Spleen (tissue), 11 donors: ENCODE measurements around the gene NAA25. TPM values are rescaled to one million over a fixed set of nuclear protein-coding genes. Genes with fewer than 3 reads are reported as not detected.
A peak's percentile ranks its signal among the peaks of the same experiment; 100 is the strongest.

Source experiments
- DNase-seq: peaks from one replicate; pipeline ENCODE4 v3.0.0-alpha.2; 2020
- H3K27ac ChIP-seq, 8 donors: fragments of 200-600 bp; sonication (generic) in 7 of 8; 1 replicate in 4 of 8; 2 replicates in 4 of 8; pipeline versions ENCODE4 v1.5.0 to v1.8.0; 2016 to 2021; ENCODE audit warnings: inconsistent platforms in 4 of 8, mild to moderate bottlenecking in 4 of 8, moderate library complexity in 1 of 8
- H3K27me3 ChIP-seq, 7 donors: fragments of 200-600 bp; sonication (generic) in 6 of 7; replicated peaks in 1 of 7; 1 replicate in 4 of 7; 2 replicates in 3 of 7; pipeline versions ENCODE4 v1.5.0 to v1.8.0; 2016 to 2021; ENCODE audit warnings: inconsistent platforms in 3 of 7, mild to moderate bottlenecking in 1 of 7
- H3K36me3 ChIP-seq, 6 donors: fragments of 200-600 bp; sonication (generic) in 5 of 6; 1 replicate in 4 of 6; 2 replicates in 2 of 6; pipeline versions ENCODE4 v1.5.0 to v1.8.0; 2016 to 2021; ENCODE audit warnings: inconsistent platforms in 2 of 6
- H3K4me1 ChIP-seq, 6 donors: fragments of 200-600 bp; sonication (generic) in 5 of 6; 1 replicate in 3 of 6; 2 replicates in 3 of 6; pipeline versions ENCODE4 v1.5.0 to v1.8.0; 2016 to 2021; ENCODE audit warnings: inconsistent platforms in 3 of 6
- H3K4me3 ChIP-seq, 8 donors: fragments of 200-600 bp; sonication (generic) in 7 of 8; 1 replicate in 4 of 8; 2 replicates in 4 of 8; pipeline versions ENCODE4 v1.5.0 to v1.8.0; 2016 to 2021; ENCODE audit warnings: inconsistent platforms in 4 of 8, mild to moderate bottlenecking in 4 of 8, moderate library complexity in 2 of 8
- H3K9me3 ChIP-seq, 8 donors: fragments of 200-600 bp; sonication (generic) in 7 of 8; 1 replicate in 4 of 8; 2 replicates in 4 of 8; pipeline versions ENCODE4 v1.5.0 to v1.8.0; 2016 to 2021; ENCODE audit warnings: inconsistent platforms in 4 of 8
- POLR2A ChIP-seq, 3 donors: fragments of 450-650 bp; IDR thresholded peaks; one replicate each; pipeline ENCODE4 v1.5.1; 2017; ENCODE audit warnings: antibody characterized with exemption in 3 of 3, mild to moderate bottlenecking in 1 of 3
- POLR2AphosphoS5 ChIP-seq, 3 donors: sonication (generic); formaldehyde crosslinking; IDR thresholded peaks; one replicate each; pipeline ENCODE4 v1.5.1; 2017; ENCODE audit warnings: antibody characterized with exemption in 3 of 3
- WGBS, 5 donors: extraction: QIAGEN DNeasy Blood & Tissue Kit in 3 of 5; methylation state at CpG; one replicate each; pipeline versions ENCODE4 v1.1.5 to v1.1.7; 2013 to 2018; 5-methylcytosine and 5-hydroxymethylcytosine counted together
- intact Hi-C: fragments of 100-400 bp; cut with DNase I; formaldehyde crosslinking; loops from one replicate; pipeline ENCODE4 v1.15.0; 2023; ENCODE audit warnings: low total_unique reads
- polyA plus RNA-seq, 3 donors: library from polyadenylated mRNA; stranded (reverse); fragments of 200-250 nt; gene quantifications; one replicate each; pipeline ENCODE4 v1.2.1, GENCODE V29; 2013
- total RNA-seq, 7 donors: library from RNA; depleted of rRNA in 3 of 7; stranded (reverse); fragments of >200 nt in 3 of 7; fragmentation: NEBNext Ultra II Directional in 4 of 7; extraction: Animal tissue kit (Norgen Biotek cat#: 25700) in 4 of 7; gene quantifications; one replicate each; pipeline versions ENCODE4 v1.1.0 to v1.2.1, GENCODE V29; 2016 to 2021
- TF ChIP-seq, protein P1 (sequence below), 11 experiments: fragments of 200-600 bp in 7 of 11; fragments of 450-650 bp in 4 of 11; sonication (generic) in 4 of 11; IDR thresholded peaks in 8 of 11; conservative IDR thresholded peaks in 3 of 11; 1 replicate in 7 of 11; 2 replicates in 4 of 11; pipeline versions ENCODE4 v1.4.0 to v1.8.0; 2016 to 2021; ENCODE audit warnings: antibody characterized with exemption in 11 of 11, inconsistent platforms in 4 of 11, mild to moderate bottlenecking in 1 of 11
- donor health status: healthy with polysubstance abuse.
- donor health status: DM: no; HTN: no; CAD: no; lungs with moderate emphysema.
- donor health status: DM: no; HTN: no; CAD: no.
- donor health status: Bipolar disorder and iron deficiency.
- donor health status: healthy.
- donor health status: DM: no; HTN: no; CAD: no.
- donor health status: DM: yes; HTN: yes; CAD: no.

Gene NAA25
- total and polyA plus RNA-seq, 10 donors = 4.3 to 40.3 (median 27.1) TPM

DNA sequence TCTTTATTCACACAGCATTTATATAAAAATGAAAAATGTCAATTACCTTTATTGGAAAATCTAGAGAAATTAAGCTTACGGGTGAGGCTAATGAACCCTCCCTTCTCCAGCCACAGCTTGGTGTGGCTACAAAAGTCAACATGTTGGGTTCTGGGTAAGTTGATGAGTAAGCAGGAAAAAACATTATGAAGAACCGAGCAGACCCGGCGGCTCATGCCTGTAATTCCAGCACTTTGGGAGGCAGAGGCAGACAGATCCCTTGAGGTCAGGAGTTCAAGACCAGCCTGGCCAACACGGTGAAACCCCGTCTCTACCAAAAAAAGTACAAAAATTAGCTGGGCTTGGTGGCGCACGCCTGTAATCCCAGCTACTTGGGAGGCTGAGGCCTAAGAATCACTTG is 10.9 kb downstream of the NAA25 start:
- no peaks in the 10 kb centered on the region for H3K27me3 ChIP-seq
- H3K4me3 ChIP-seq = no peak overlapping the region
- WGBS, 5 donors = 89 to 94% (median 92%) methylated on average over 8 of the region's 8 CpGs
- DNase-seq = no peak
- no peaks in the 10 kb centered on the region for H3K9me3 ChIP-seq
- intact Hi-C loops = no loop called here
- no peak for TF ChIP-seq POLR2A (IDR thresholded peaks at IDR 0.05)
- TF ChIP-seq POLR2AphosphoS5 (IDR thresholded peaks at IDR 0.05) = no peak
- TF ChIP-seq, protein P1, sequence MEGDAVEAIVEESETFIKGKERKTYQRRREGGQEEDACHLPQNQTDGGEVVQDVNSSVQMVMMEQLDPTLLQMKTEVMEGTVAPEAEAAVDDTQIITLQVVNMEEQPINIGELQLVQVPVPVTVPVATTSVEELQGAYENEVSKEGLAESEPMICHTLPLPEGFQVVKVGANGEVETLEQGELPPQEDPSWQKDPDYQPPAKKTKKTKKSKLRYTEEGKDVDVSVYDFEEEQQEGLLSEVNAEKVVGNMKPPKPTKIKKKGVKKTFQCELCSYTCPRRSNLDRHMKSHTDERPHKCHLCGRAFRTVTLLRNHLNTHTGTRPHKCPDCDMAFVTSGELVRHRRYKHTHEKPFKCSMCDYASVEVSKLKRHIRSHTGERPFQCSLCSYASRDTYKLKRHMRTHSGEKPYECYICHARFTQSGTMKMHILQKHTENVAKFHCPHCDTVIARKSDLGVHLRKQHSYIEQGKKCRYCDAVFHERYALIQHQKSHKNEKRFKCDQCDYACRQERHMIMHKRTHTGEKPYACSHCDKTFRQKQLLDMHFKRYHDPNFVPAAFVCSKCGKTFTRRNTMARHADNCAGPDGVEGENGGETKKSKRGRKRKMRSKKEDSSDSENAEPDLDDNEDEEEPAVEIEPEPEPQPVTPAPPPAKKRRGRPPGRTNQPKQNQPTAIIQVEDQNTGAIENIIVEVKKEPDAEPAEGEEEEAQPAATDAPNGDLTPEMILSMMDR (IDR thresholded peaks at IDR 0.05 in 8 of 11, conservative IDR thresholded peaks at IDR 0.05 in 3 of 11) = no peak
- H3K4me1 ChIP-seq = peaks cover 0 to 39% (median 15%) of the 10 kb centered on the region in 6 donors
- H3K27ac ChIP-seq = no peak overlapping the region
- peaks cover 0 to 79% (median 31%) of the 10 kb centered on the region in 6 donors for H3K36me3 ChIP-seq

DNA sequence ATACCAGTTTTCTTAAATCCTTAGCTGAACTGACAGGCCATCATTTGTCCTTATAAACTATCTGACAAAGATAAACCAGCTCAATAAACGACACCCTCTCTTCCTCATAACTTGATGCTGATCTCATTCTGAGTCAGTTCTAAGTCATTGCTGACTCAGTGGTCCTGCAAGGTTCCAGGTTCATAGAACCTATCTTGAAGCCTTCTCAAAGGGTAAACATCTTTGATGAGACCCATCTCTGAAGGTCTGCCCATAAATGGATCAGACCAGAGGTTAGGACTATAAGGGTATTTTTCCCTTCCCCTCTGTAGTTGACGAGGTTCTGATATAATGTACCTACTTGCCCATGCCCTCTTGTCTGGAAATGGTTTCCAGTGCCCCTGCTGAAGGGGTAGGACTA is 11.9 kb downstream of the NAA25 start:
- WGBS, 5 donors = 46 to 65% (median 55%) methylated on average over 2 of the region's 2 CpGs
- no peak for DNase-seq
- Histone ChIP-seq H3K9me3 (no peaks in the 10 kb centered on the region), H3K27me3 (no peaks in the 10 kb centered on the region), H3K4me1 (peaks cover 0 to 30% (median 15%) of the 10 kb centered on the region in 6 donors), H3K4me3 (no peak overlapping the region), H3K27ac (peak overlapping the region in 3 of 8 donors; percentile 7 to 48 (median 30)), H3K36me3 (peaks cover 0 to 79% (median 40%) of the 10 kb centered on the region in 6 donors)
- TF ChIP-seq, protein P1 (IDR thresholded peaks at IDR 0.05 in 8 of 11, conservative IDR thresholded peaks at IDR 0.05 in 3 of 11) = no peak
- TF ChIP-seq POLR2A (IDR thresholded peaks at IDR 0.05) (no peak), POLR2AphosphoS5 (IDR thresholded peaks at IDR 0.05) (no peak)
- intact Hi-C loops = no loop called here

- Histone ChIP-seq H3K4me1 (peaks cover 0 to 30% (median 15%) of the 10 kb centered on the region in 6 donors), H3K36me3 (peaks cover 0 to 79% (median 41%) of the 10 kb centered on the region in 6 donors), H3K9me3 (no peaks in the 10 kb centered on the region), H3K4me3 (no peak overlapping the region), H3K27ac (peak overlapping the region in 4 of 8 donors; percentile 7 to 48 (median 26)), H3K27me3 (no peaks in the 10 kb centered on the region)
- no peak for DNase-seq
- TF ChIP-seq, protein P1 (IDR thresholded peaks at IDR 0.05 in 8 of 11, conservative IDR thresholded peaks at IDR 0.05 in 3 of 11) = no peak
- no peak for TF ChIP-seq POLR2A (IDR thresholded peaks at IDR 0.05)
- no peak for TF ChIP-seq POLR2AphosphoS5 (IDR thresholded peaks at IDR 0.05)
- intact Hi-C loops = no loop called here
Observed at GRCh38 chr12:112096070-112096469, 12.5 kb downstream of the NAA25 start.

- TF ChIP-seq POLR2A (IDR thresholded peaks at IDR 0.05) = no peak
- H3K27ac ChIP-seq = no peak overlapping the region
- intact Hi-C loops = no loop called here
- H3K4me1 ChIP-seq = peaks cover 0 to 14% (median 11%) of the 10 kb centered on the region in 6 donors
- no peak for DNase-seq
- WGBS, 5 donors = 91 to 98% (median 97%) methylated on average over 3 of the region's 3 CpGs
- peaks cover 6 to 80% (median 50%) of the 10 kb centered on the region in 6 donors for H3K36me3 ChIP-seq
- H3K27me3 ChIP-seq = no peaks in the 10 kb centered on the region
- H3K9me3 ChIP-seq = no peaks in the 10 kb centered on the region
- no peak overlapping the region for H3K4me3 ChIP-seq
Observed at GRCh38 chr12:112091563-112091962, 17.0 kb downstream of the NAA25 start.

- Histone ChIP-seq H3K4me1 (no peaks in the 10 kb centered on the region), H3K9me3 (no peaks in the 10 kb centered on the region), H3K36me3 (peaks cover 6 to 97% (median 76%) of the 10 kb centered on the region in 6 donors), H3K27ac (no peak overlapping the region), H3K27me3 (no peaks in the 10 kb centered on the region), H3K4me3 (no peak overlapping the region)
- no peak for DNase-seq
- intact Hi-C loops = no loop called here
- WGBS, 5 donors = 90 to 100% (median 97%) methylated on average over 1 of the region's 1 CpG
- TF ChIP-seq POLR2AphosphoS5 (IDR thresholded peaks at IDR 0.05) = no peak
- TF ChIP-seq POLR2A (IDR thresholded peaks at IDR 0.05) = no peak
- TF ChIP-seq, protein P1 (IDR thresholded peaks at IDR 0.05 in 8 of 11, conservative IDR thresholded peaks at IDR 0.05 in 3 of 11) = no peak
Observed at GRCh38 chr12:112087851-112088250, 20.7 kb downstream of the NAA25 start.
